ENCODE measurements around the gene PRKAA2.

Gene PRKAA2

DNA sequence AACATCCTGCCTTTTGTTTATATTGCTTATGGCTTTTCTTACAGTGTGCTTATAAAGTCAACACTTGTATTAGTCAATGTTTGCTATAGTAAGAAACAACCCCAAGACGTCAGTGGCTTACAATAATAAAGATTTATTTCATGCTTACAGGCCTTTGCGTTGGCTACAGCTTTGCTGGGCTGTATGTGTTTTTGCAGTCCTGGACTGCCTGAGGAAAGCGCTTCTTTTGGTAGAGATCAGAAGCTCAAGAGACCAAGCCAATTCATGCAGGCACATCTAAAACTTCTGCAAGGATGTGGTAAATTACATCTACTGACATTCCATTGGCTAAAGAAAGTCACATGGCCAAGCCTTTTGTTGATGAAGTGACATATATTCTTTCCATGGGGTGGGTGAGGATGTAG is 17.5 kb upstream of the PRKAA2 start:
- Histone ChIP-seq H3K9me3 (ENCODE audit: control insufficient read depth, insufficient read depth, low read length) (no peaks in the 10 kb centered on the region), H3K4me3 (ENCODE audit: low read length) (no peak overlapping the region), H3K36me3 (ENCODE audit: control insufficient read depth, low read length) (no peaks in the 10 kb centered on the region), H3K79me2 (ENCODE audit: control insufficient read depth, low read length) (no peaks in the 10 kb centered on the region), H3K4me1 (ENCODE audit: control insufficient read depth, low read length) (no peaks in the 10 kb centered on the region), H4K20me1 (ENCODE audit: control insufficient read depth, insufficient read depth, low read depth, low read length) (no peaks in the 10 kb centered on the region), H3F3A (ENCODE audit: control insufficient read depth, insufficient read depth) (no peaks in the 10 kb centered on the region), H3K27ac (ENCODE audit: low read depth, low read length) (no peak overlapping the region), H3K9me2 (replicated peaks; ENCODE audit: control insufficient read depth, low read length) (no peaks in the 10 kb centered on the region), H3K27me3 (ENCODE audit: control insufficient read depth, low read length) (0 out of 2 replicates have a peak, but pooled peaks cover 3% of the 10 kb centered on the region), H3K4me2 (ENCODE audit: low read length) (no peak overlapping the region)
- no peak for TF ChIP-seq EZH2phosphoT487 (IDR thresholded peaks at IDR 0.05; ENCODE audit: borderline replicate concordance, low read length)
- TF ChIP-seq, protein P1, sequence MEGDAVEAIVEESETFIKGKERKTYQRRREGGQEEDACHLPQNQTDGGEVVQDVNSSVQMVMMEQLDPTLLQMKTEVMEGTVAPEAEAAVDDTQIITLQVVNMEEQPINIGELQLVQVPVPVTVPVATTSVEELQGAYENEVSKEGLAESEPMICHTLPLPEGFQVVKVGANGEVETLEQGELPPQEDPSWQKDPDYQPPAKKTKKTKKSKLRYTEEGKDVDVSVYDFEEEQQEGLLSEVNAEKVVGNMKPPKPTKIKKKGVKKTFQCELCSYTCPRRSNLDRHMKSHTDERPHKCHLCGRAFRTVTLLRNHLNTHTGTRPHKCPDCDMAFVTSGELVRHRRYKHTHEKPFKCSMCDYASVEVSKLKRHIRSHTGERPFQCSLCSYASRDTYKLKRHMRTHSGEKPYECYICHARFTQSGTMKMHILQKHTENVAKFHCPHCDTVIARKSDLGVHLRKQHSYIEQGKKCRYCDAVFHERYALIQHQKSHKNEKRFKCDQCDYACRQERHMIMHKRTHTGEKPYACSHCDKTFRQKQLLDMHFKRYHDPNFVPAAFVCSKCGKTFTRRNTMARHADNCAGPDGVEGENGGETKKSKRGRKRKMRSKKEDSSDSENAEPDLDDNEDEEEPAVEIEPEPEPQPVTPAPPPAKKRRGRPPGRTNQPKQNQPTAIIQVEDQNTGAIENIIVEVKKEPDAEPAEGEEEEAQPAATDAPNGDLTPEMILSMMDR (IDR thresholded peaks at IDR 0.05; ENCODE audit: low read depth, low read length, poor library complexity, severe bottlenecking), result no peak

DNA sequence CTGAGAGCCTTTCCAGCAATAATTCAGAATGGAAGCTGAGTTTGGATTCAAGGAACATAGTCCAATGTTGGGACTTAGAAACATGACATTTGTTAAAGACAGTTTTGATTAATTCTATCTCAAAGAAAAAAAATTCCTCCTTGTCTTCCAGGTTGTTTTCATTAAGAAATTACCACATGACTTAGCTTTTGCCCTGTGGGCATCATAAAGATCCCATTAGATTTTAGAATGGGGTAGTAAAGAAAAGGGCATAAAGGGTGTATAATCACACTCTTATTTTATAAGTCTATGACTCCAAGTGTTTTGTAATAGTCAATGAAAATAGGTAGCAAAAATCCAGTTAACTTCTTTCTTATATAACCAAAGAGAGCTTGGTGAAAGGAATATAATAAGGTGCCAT is 14.3 kb upstream of the PRKAA2 start:
- TF ChIP-seq, protein P1 (IDR thresholded peaks at IDR 0.05; ENCODE audit: low read depth, low read length, poor library complexity, severe bottlenecking), result no peak
- no peak for TF ChIP-seq EZH2phosphoT487 (IDR thresholded peaks at IDR 0.05; ENCODE audit: borderline replicate concordance, low read length)
- no peaks in the 10 kb centered on the region for H3K9me3 ChIP-seq (ENCODE audit: control insufficient read depth, insufficient read depth, low read length)
- no peaks in the 10 kb centered on the region for H3K9me2 ChIP-seq (replicated peaks; ENCODE audit: control insufficient read depth, low read length)
- H3F3A ChIP-seq (ENCODE audit: control insufficient read depth, insufficient read depth), result no peaks in the 10 kb centered on the region
- no peak overlapping the region for H3K4me3 ChIP-seq (ENCODE audit: low read length)
- no peaks in the 10 kb centered on the region for H4K20me1 ChIP-seq (ENCODE audit: control insufficient read depth, insufficient read depth, low read depth, low read length)
- no peak overlapping the region for H3K4me2 ChIP-seq (ENCODE audit: low read length)
- no peaks in the 10 kb centered on the region for H3K4me1 ChIP-seq (ENCODE audit: control insufficient read depth, low read length)
- H3K27ac ChIP-seq (ENCODE audit: low read depth, low read length), result no peak overlapping the region
- H3K79me2 ChIP-seq (ENCODE audit: control insufficient read depth, low read length), result no peaks in the 10 kb centered on the region
- no peaks in the 10 kb centered on the region for H3K36me3 ChIP-seq (ENCODE audit: control insufficient read depth, low read length)
- H3K27me3 ChIP-seq (ENCODE audit: control insufficient read depth, low read length), result 0 out of 2 replicates have a peak, but pooled peaks cover 3% of the 10 kb centered on the region

DNA sequence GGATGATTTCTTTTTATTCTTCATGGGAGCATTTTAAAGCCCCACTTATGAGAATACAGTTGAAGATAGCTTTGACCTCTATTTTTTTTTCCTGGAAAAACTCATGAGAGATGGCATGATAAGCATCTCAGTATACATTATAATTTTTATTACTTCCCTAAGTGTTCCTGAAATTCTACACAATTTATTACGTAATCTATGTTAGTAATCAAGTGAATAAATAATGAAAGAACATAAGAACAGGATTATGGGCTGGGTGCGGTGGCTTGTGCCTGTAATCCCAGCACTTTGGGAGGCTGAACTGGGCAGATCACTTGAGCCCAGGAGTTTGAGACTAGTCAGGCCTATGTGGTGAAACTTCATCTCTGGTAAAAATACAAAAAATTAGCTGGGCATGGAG is 13.2 kb upstream of the PRKAA2 start:
- Histone ChIP-seq H3F3A (ENCODE audit: control insufficient read depth, insufficient read depth) (no peaks in the 10 kb centered on the region), H3K9me2 (replicated peaks; ENCODE audit: control insufficient read depth, low read length) (no peaks in the 10 kb centered on the region), H4K20me1 (ENCODE audit: control insufficient read depth, insufficient read depth, low read depth, low read length) (no peaks in the 10 kb centered on the region), H3K4me2 (ENCODE audit: low read length) (no peak overlapping the region), H3K27me3 (ENCODE audit: control insufficient read depth, low read length) (0 out of 2 replicates have a peak, but pooled peaks cover 3% of the 10 kb centered on the region), H3K79me2 (ENCODE audit: control insufficient read depth, low read length) (no peaks in the 10 kb centered on the region), H3K4me3 (ENCODE audit: low read length) (no peak overlapping the region), H3K27ac (ENCODE audit: low read depth, low read length) (no peak overlapping the region), H3K36me3 (ENCODE audit: control insufficient read depth, low read length) (no peaks in the 10 kb centered on the region), H3K9me3 (ENCODE audit: control insufficient read depth, insufficient read depth, low read length) (no peaks in the 10 kb centered on the region), H3K4me1 (ENCODE audit: control insufficient read depth, low read length) (no peaks in the 10 kb centered on the region)
- TF ChIP-seq EZH2phosphoT487 (IDR thresholded peaks at IDR 0.05; ENCODE audit: borderline replicate concordance, low read length), result no peak
- TF ChIP-seq, protein P1 (IDR thresholded peaks at IDR 0.05; ENCODE audit: low read depth, low read length, poor library complexity, severe bottlenecking), result no peak
